Neural cell (in vitro differentiated cells): ENCODE data around the gene FCN2. TPM values are rescaled to one million over a fixed set of nuclear protein-coding genes. Genes with fewer than 3 reads are reported as not detected.

Experiments
- H2AFZ ChIP-seq: fragments of 200-600, 300-800 bp; sonication (generic), shearing (Covaris generic); 2 replicates; pipeline ENCODE4 v1.6.0; 2014; ENCODE audit warnings: low read depth, mild to moderate bottlenecking, antibody characterized with exemption, low read length, moderate library complexity
- H3F3A ChIP-seq: fragments of 200-600 bp; shearing (Covaris generic); 2 replicates; pipeline ENCODE4 v1.6.1; 2016; ENCODE audit warnings: mild to moderate bottlenecking, moderate library complexity, mixed read lengths, antibody characterized with exemption, low read length; ENCODE audit not compliant: insufficient read depth, poor library complexity, severe bottlenecking
- H3K27ac ChIP-seq: fragments of 200-600, 300-800 bp; sonication (generic), shearing (Covaris generic); 2 replicates; pipeline ENCODE4 v1.5.1; 2014; ENCODE audit warnings: mild to moderate bottlenecking, low read length, moderate library complexity
- H3K27me3 ChIP-seq: fragments of 300-800, 200-600 bp; sonication (generic), shearing (Covaris generic); 2 replicates; pipeline ENCODE4 v1.6.0; 2014; ENCODE audit warnings: mild to moderate bottlenecking, low read depth, low read length, moderate library complexity; ENCODE audit not compliant: insufficient read depth
- H3K36me3 ChIP-seq: fragments of 300-800, 200-600 bp; sonication (generic), shearing (Covaris generic); 2 replicates; pipeline ENCODE4 v1.5.1; 2014; ENCODE audit warnings: mild to moderate bottlenecking, antibody characterized with exemption, low read length, moderate library complexity; ENCODE audit not compliant: insufficient read depth
- H3K4me2 ChIP-seq: fragments of 300-800, 200-600 bp; sonication (generic), shearing (Covaris generic); 2 replicates; pipeline ENCODE4 v1.6.0; 2014; ENCODE audit warnings: mild to moderate bottlenecking, low read length
- H3K4me3 ChIP-seq: fragments of 300-800, 200-600 bp; sonication (generic), shearing (Covaris generic); 2 replicates; pipeline ENCODE4 v1.5.1; 2014; ENCODE audit warnings: mild to moderate bottlenecking, low read length, moderate library complexity
- H3K79me2 ChIP-seq: fragments of 200-600 bp; shearing (Covaris generic); replicated peaks from 2 replicates; pipeline ENCODE4 v1.6.0; 2014; ENCODE audit warnings: mild to moderate bottlenecking, low read length, moderate library complexity; ENCODE audit not compliant: insufficient read depth
- H3K9ac ChIP-seq: fragments of 300-800, 200-600 bp; sonication (generic), shearing (Covaris generic); 2 replicates; pipeline ENCODE4 v1.6.1; 2016; ENCODE audit warnings: mild to moderate bottlenecking, low read length, mixed read lengths
- H3K9me2 ChIP-seq: fragments of 200-600 bp; shearing (Covaris generic); 2 replicates; pipeline ENCODE4 v1.6.1; 2016; ENCODE audit warnings: mild to moderate bottlenecking, low read length, mixed read lengths; ENCODE audit not compliant: insufficient read depth
- H3K9me3 ChIP-seq: fragments of 200-600, 300-800 bp; sonication (generic), shearing (Covaris generic); 2 replicates; pipeline ENCODE4 v1.6.1; 2016; ENCODE audit warnings: mild to moderate bottlenecking, mixed run types, low read length, moderate library complexity, mixed read lengths
- H4K20me1 ChIP-seq: fragments of 200-600 bp; shearing (Covaris generic); 2 replicates; pipeline ENCODE4 v1.6.1; 2016; ENCODE audit warnings: mild to moderate bottlenecking, mixed run types; ENCODE audit not compliant: insufficient read depth
- CTCF ChIP-seq: fragments of 450-650 bp; IDR thresholded peaks from 2 replicates; pipeline ENCODE4 v1.5.1; 2014; ENCODE audit warnings: antibody characterized with exemption, mild to moderate bottlenecking, moderate library complexity; ENCODE audit not compliant: poor library complexity, severe bottlenecking
- EP300 ChIP-seq: fragments of 450-650 bp; conservative IDR thresholded peaks from 2 replicates; pipeline ENCODE4 v1.6.1; 2014; ENCODE audit warnings: antibody characterized with exemption, mild to moderate bottlenecking, moderate library complexity; ENCODE audit not compliant: poor library complexity, severe bottlenecking
- EZH2 ChIP-seq: fragments of 200-600, 300-800 bp; shearing (Covaris generic), sonication (generic); IDR thresholded peaks from 2 replicates; pipeline ENCODE4 v1.6.1; 2014; ENCODE audit warnings: antibody characterized with exemption, low read length, borderline replicate concordance, mild to moderate bottlenecking; ENCODE audit not compliant: insufficient read depth, poor library complexity, severe bottlenecking
- MXI1 ChIP-seq: fragments of 450-650 bp; conservative IDR thresholded peaks from 2 replicates; pipeline ENCODE4 v1.6.1; 2014; ENCODE audit warnings: antibody characterized with exemption, mild to moderate bottlenecking; ENCODE audit not compliant: poor library complexity, severe bottlenecking
- POLR2AphosphoS5 ChIP-seq: IDR thresholded peaks from 2 replicates; pipeline ENCODE4 v1.6.1; 2012
- RAD21 ChIP-seq: fragments of 450-650 bp; conservative IDR thresholded peaks from 2 replicates; pipeline ENCODE4 v1.6.1; 2014; ENCODE audit warnings: antibody characterized with exemption, mild to moderate bottlenecking, moderate library complexity
- SMC3 ChIP-seq: fragments of 450-650 bp; conservative IDR thresholded peaks from 2 replicates; pipeline ENCODE4 v1.6.1; 2014; ENCODE audit warnings: antibody characterized with exemption, mild to moderate bottlenecking, moderate library complexity; ENCODE audit not compliant: poor library complexity
- TAF1 ChIP-seq: IDR thresholded peaks from 2 replicates; pipeline ENCODE4 v1.6.1; 2012; ENCODE audit warnings: low read depth
- polyA plus RNA-seq: library from polyadenylated mRNA; depleted of rRNA; stranded (reverse); fragments of >200 nt; gene quantifications from 2 replicates; pipeline ENCODE4 v1.2.3, GENCODE V29; 2014
- TF ChIP-seq, protein P1 (sequence below): IDR thresholded peaks from 2 replicates; pipeline ENCODE4 v1.6.1; 2012; ENCODE audit warnings: borderline replicate concordance

FCN2 gene
- polyA plus RNA-seq, 1 donor from 2014 or later, result not detected

DNA sequence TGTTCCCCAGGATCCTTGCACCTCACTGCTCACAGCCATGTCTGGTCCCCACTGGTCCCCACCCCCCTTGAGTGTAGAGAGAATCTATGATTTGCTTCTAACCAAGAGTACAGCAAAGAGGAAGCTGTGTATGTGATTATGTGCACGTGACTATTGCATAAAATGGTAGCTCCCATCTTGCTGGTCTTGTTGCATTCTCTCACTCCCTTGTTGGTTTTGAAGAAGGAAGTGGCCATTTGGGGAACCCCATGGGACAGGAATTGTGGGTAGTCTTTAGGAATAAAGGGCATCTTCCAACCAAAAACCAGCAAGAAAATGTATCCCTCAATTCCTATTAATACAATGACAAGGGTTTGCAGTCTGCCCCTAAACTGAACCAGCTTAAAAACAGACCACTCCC, 5.2 kb upstream of the FCN2 start:
- H3K27ac ChIP-seq, result no peak overlapping the region
- no peaks in the 10 kb centered on the region for H3K79me2 ChIP-seq
- H3K36me3 ChIP-seq, result no peaks in the 10 kb centered on the region
- no peaks in the 10 kb centered on the region for H3F3A ChIP-seq
- no peak overlapping the region for H3K9ac ChIP-seq
- no peaks in the 10 kb centered on the region for H3K9me2 ChIP-seq
- peaks cover 5% of the 10 kb centered on the region for H3K9me3 ChIP-seq
- H3K27me3 ChIP-seq, result no peaks in the 10 kb centered on the region
- no peak overlapping the region for H3K4me2 ChIP-seq
- TF ChIP-seq MXI1 (no peak), SMC3 (no peak)
- no peak overlapping the region for H2AFZ ChIP-seq
- H3K4me3 ChIP-seq, result no peak overlapping the region
- no peaks in the 10 kb centered on the region for H4K20me1 ChIP-seq

GRCh38 chr9:134877541-134877940, 3.1 kb upstream of the FCN2 start:
- Histone ChIP-seq H3K9me2 (no peaks in the 10 kb centered on the region), H2AFZ (no peak overlapping the region), H3K4me3 (no peak overlapping the region), H3K27ac (no peak overlapping the region), H4K20me1 (no peaks in the 10 kb centered on the region), H3F3A (no peaks in the 10 kb centered on the region), H3K9me3 (peaks cover 5% of the 10 kb centered on the region), H3K9ac (no peak overlapping the region), H3K4me2 (no peak overlapping the region), H3K36me3 (no peaks in the 10 kb centered on the region), H3K79me2 (no peaks in the 10 kb centered on the region), H3K27me3 (no peaks in the 10 kb centered on the region)
- no peak for TF ChIP-seq CTCF
- TF ChIP-seq EZH2, result no peak
- no peak for TF ChIP-seq POLR2AphosphoS5
- TF ChIP-seq, protein P1, sequence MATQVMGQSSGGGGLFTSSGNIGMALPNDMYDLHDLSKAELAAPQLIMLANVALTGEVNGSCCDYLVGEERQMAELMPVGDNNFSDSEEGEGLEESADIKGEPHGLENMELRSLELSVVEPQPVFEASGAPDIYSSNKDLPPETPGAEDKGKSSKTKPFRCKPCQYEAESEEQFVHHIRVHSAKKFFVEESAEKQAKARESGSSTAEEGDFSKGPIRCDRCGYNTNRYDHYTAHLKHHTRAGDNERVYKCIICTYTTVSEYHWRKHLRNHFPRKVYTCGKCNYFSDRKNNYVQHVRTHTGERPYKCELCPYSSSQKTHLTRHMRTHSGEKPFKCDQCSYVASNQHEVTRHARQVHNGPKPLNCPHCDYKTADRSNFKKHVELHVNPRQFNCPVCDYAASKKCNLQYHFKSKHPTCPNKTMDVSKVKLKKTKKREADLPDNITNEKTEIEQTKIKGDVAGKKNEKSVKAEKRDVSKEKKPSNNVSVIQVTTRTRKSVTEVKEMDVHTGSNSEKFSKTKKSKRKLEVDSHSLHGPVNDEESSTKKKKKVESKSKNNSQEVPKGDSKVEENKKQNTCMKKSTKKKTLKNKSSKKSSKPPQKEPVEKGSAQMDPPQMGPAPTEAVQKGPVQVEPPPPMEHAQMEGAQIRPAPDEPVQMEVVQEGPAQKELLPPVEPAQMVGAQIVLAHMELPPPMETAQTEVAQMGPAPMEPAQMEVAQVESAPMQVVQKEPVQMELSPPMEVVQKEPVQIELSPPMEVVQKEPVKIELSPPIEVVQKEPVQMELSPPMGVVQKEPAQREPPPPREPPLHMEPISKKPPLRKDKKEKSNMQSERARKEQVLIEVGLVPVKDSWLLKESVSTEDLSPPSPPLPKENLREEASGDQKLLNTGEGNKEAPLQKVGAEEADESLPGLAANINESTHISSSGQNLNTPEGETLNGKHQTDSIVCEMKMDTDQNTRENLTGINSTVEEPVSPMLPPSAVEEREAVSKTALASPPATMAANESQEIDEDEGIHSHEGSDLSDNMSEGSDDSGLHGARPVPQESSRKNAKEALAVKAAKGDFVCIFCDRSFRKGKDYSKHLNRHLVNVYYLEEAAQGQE, result no peak
- TF ChIP-seq EP300, result no peak

DNA sequence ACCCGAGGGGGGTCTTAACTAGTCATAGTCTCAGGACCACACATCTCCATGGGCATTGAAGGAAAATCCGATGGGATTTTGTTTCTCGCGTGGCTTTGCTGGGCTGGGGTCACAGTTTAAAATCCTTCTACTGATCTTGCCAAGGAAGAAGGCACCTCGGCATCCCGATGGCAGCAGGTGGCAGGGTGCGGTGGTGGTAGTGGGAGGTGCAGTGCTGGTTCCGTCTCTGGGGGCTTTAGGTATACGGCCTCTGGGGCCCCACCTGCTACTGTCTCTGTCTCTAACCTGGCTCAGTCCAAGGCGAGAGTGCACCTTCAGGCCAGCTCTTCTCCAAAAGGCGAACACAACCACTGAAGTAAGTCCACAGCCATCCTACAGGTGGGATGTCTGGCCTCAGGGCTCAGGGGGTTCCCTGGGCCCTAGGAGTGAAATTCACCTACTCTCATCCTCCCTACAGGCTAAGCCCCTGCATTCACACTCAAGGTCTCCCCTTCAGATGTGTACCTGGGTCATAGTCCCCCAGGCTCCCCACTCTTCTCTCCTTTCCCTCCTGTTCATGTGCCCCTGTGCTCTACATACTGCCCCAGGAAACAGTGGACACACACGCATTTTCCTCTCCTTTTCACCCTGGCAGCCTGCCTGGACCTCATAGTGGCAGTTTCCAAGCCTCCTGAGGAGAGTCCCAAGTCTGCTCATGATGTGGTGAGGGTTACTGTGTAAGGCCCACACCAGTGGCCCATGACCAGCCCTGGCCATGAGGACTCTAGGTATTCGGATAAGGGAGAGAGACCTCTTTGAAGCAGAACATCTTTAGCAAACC, 736 bp upstream of the FCN2 start:
- no peak overlapping the region for H3K27ac ChIP-seq
- no peaks in the 10 kb centered on the region for H3K36me3 ChIP-seq
- H3K9ac ChIP-seq, result no peak overlapping the region
- TF ChIP-seq TAF1 (no peak), POLR2AphosphoS5 (no peak), EZH2 (no peak), SMC3 (no peak), CTCF (no peak), EP300 (no peak), RAD21 (no peak), MXI1 (no peak)
- TF ChIP-seq, protein P1, result no peak
- H3K9me2 ChIP-seq, result no peaks in the 10 kb centered on the region
- H3K79me2 ChIP-seq, result no peaks in the 10 kb centered on the region
- no peak overlapping the region for H2AFZ ChIP-seq
- no peaks in the 10 kb centered on the region for H4K20me1 ChIP-seq
- no peak overlapping the region for H3K4me3 ChIP-seq
- no peak overlapping the region for H3K4me2 ChIP-seq
- no peaks in the 10 kb centered on the region for H3K9me3 ChIP-seq
- no peaks in the 10 kb centered on the region for H3K27me3 ChIP-seq
- H3F3A ChIP-seq, result no peaks in the 10 kb centered on the region
